ENCODE measurements around the gene ZNF142.

ZNF142 gene

GRCh38 chr2:218645126-218645525 is 14.3 kb downstream of the ZNF142 start:
- no peak for DNase-seq

GRCh38 chr2:218644721-218645120 is 14.7 kb downstream of the ZNF142 start:
- no peak for DNase-seq

GRCh38 chr2:218643751-218644310 is 15.6 kb downstream of the ZNF142 start:
- no peak for DNase-seq

- DNase-seq, result no peak
Observed at GRCh38 chr2:218642786-218643185, 16.6 kb downstream of the ZNF142 start.

DNA sequence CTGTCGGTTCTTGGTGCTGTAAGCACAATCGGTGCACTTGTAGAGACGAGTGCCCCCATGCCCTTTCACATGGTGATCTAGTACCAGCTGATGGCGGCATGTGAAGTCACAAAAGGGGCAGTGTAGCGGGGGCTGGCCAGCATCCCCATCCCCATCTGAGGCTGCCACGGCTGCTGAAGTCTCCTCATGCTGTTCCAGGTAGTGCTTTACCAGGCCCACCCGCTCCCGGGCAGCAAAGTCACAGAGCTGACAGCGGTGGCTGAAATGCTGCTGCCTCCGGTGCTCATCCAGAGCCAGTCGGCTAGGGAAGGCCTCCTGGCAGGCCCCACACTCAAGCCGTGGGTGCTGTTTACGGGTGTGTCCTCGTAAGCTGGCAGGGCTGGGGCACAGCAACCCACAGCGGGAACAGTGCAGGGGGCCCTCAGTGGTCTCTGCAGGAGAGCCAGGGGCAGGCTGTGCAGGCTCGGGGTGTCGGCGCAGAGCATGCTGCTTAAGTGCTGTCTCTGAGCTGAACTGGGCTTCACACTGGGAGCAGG is 17.2 kb downstream of the ZNF142 start:
- DNase-seq, result no peak

- no peak for DNase-seq
Observed at GRCh38 chr2:218638372-218638771, 21.1 kb downstream of the ZNF142 start.

- DNase-seq, result no peak
Observed at GRCh38 chr2:218635719-218636118, 23.7 kb downstream of the ZNF142 start.

- no peak for DNase-seq
Observed at GRCh38 chr2:218631837-218632236, 27.6 kb downstream of the ZNF142 start.

DNA sequence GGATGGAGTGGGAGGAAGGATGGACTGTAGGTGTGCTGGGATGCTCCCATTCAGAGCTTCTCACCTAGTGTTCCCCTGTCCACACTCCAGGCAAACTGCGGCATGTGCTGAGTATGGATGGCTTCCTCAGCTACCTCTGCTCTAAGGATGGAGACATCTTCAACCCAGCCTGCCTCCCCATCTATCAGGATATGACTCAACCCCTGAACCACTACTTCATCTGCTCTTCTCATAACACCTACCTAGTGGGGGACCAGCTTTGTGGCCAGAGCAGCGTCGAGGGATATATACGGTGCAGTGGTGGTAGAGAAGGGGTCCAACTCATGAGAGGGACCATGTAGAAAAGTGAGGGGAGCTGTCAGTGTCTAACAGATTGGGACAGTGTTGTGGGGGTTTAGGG is 31.5 kb downstream of the ZNF142 start:
- DNase-seq, result no peak

GRCh38 chr2:218626369-218626768 is 33.1 kb downstream of the ZNF142 start:
- DNase-seq, result no peak

- DNase-seq, result no peak
Observed at GRCh38 chr2:218623366-218623705, 36.1 kb downstream of the ZNF142 start.

- no peak for DNase-seq
Observed at GRCh38 chr2:218622606-218623365, 36.6 kb downstream of the ZNF142 start.

- no peak for DNase-seq
Observed at GRCh38 chr2:218621007-218621406, 38.4 kb downstream of the ZNF142 start.

DNA sequence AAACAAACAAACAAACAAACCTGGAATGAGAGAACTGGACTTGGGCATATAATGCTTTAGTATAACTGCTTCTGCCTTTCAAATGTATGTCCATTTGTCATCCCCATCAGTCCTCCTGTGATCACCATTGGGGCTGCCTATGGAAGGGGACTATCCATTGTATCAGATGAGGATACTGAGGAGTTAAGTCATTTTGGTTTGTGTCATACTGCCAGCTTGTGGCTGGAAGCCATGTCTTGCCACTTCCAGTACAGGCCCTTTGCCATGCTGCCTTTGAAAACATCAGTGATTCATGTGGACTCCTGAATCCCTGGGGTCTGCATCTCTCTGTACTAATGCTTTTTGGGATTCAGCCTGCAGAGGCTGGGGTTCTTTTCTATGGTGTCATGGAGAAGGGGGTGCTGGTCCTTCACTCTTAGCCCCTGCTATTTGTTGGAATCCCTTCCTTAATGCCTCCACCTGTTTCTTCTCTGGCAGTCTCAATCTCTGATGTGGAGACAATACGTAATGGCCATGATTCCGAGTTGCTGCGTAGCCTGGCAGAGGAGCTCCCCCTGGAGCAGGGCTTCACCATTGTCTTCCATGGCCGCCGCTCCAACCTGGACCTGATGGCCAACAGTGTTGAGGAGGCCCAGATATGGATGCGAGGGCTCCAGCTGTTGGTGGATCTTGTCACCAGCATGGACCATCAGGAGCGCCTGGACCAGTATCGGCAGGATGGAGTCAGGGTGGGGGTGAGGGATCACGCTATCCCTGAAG is 41.1 kb downstream of the ZNF142 start:
- DNase-seq, result no peak

- no peak for DNase-seq
Observed at GRCh38 chr2:218615868-218616315, 43.5 kb downstream of the ZNF142 start.

GRCh38 chr2:218607436-218608115 is 51.8 kb downstream of the ZNF142 start, which contains the start of gene PLCD4:
TSS of gene PLCD4 (plus strand) at chr2:218607899. CDS start at chr2:218615740, 7,841 bp downstream.
- no peak for DNase-seq

DNA sequence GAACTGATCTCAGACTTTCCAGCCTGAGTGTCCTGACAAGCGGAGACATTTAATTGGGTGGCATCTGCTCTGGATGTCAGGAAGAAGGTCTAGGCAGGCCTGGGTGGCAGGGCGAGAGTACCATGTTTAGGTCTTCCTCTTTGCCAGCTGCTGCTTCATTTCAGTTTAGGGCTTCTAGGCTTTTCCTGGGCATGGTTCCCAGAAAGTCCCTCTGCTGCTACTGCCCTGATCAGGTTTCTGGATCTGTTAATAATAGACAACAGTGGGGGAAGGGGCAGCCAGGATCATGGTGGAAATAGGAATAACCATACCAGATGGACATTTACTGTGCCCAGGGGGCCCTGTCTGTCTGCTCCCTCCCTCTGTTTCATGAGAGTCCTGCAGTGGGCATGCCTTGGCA is 54.0 kb downstream of the ZNF142 start:
- DNase-seq, result no peak
